HG03064 (cell line): ENCODE measurements around the gene ARHGAP11A.
"Not testable (repeated sequence)": the region's sequence is repeated elsewhere in the genome, so short reads cannot be mapped to it uniquely, and the experiment has no call there.

Source experiments
- ATAC-seq: cut with Tn5 transposase; IDR thresholded peaks from one replicate; pipeline ENCODE4 v1.9.1; 2021; ENCODE audit warnings: low read depth; ENCODE audit not compliant: unreplicated experiment

ARHGAP11A gene

DNA sequence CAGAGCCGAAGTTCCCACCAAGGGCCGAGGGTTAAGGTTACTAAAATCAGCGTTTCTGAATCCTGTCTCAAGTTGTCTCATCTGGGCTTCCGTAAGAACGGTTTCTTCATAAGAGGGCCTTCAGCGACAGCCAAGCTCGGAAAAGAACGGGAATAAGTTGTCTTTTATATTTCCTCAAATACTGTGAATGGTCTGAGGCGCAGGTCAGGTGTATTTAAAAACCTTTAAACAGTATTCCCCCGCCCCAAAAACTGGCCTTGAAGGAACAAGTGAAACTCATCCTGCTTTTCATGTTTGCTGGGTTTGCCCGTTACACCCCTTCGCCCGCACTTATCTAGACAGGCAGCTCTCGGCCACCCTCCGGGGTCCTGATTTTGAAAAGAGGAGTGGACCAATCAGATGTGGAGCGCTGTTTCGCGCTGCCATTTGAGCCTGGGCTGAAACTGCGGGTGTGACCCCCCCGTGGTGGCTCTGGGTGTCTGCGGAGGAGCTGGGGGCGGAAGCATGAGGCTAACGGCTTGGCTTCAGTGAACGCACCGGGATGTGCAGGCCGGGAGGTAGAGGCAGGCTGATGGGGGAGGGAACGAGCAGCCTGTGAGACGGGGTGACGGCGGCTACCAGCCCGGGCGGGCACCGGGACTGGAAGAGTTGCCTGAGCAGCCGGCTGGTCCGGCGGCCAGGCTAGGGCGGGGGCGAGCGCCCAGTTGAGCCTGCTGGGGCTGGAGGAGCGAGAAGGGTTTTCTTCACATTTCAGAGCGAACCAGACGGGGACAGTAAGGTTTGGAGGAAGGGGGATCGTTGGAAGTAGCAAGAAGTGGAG is at the start of gene ARHGAP11A:
TSS of gene ARHGAP11A (plus strand) at position 454 of the 820 bp plus-strand sequence. CDS start 708 bp downstream, outside the sequence.
- peak; percentile 68 for ATAC-seq

DNA sequence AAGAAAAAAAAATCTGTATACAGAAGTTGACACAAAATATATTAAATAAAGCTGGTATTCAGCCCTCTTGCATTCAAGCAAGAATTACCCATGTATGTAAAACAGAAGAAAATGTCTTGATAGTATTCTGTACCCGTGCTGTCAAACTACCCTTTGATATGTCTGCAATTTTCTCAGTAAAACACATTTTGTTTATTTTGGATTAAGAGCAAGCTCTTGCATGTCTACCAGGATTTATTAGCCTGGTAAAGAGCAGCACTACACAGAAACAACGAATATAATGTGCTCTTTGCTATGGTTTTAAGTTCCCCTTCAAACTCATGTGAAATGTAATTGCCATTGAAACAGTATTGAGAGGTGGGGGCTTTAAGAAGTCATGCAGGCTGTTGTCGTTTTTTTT is 46.3 kb upstream of the ARHGAP11A start:
- not testable (repeated sequence) for ATAC-seq

- ATAC-seq = not testable (repeated sequence)
These were observed 36.8 kb upstream of the ARHGAP11A start for GRCh38 chr15:32578482-32578881.

- not testable (repeated sequence) for ATAC-seq
These were observed 29.5 kb upstream of the ARHGAP11A start for GRCh38 chr15:32585844-32586243.

GRCh38 chr15:32593151-32593550 is 22.2 kb upstream of the ARHGAP11A start, which contains the start of gene GOLGA8N:
GOLGA8N (plus strand) TSS chr15:32593456.
- not testable (repeated sequence) for ATAC-seq

GRCh38 chr15:32609518-32609917 is 5.8 kb upstream of the ARHGAP11A start:
- not testable (repeated sequence) for ATAC-seq

DNA sequence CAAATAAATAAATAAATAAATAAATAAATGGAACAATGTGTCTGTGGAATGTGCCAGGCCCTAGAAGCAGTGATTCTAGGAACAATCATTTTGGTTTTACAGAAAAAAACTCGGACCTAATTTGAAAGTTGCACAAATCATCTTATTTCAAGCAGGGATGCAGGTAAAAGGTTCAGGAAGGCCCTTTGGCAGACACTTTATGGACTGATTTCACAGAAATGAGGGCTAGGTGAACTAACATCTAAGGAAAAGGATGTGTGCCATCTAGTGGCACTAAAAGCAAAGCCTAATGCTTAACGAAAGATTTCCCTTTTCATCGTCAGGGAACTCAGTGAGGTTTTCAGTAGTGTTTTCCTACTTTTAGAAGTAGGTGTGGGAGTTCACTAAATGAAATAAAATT is 4.6 kb upstream of the ARHGAP11A start:
- not testable (repeated sequence) for ATAC-seq

DNA sequence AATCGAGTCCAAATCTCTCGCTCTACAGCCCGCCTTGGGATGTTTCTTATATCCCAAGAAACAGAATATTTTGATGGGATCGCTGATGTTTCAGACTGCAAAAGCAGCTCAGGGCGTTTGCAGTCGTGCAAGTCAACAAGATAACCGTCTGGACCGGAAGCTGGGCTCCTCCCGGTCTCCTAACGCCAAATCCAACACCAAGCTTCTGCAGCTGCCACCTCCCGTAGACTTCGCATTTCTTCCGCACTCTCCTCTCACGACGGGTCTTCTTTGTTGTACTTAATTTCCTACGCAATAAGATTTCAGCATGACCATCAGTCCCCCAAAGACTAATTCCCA is 623 bp upstream of the ARHGAP11A start:
- ATAC-seq = peak; percentile 28

DNA sequence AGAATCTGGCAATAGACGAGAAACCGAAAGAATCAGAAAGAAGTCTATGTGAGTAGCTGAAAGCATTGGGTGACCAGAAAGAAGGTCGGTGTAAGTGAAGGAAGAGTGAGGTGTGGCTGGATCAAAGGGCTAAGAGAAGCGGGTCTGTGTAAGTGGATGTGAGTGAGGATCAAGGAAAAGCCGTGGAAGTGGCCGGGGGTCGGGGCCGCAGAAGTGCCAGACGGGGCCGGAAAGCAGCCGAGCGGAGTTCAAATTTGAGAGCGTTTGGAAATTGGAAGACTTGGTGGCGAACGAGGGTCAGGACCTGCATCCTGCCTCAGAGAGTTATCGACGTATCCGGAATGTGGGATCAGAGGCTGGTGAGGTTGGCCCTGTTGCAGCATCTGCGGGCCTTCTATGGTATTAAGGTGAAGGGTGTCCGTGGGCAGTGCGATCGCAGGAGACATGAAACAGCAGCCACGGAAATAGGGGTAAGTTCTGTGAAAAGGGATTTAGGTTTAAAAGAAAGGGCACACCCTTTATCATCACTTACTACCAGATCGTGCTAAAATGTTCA is 645 bp downstream of the ARHGAP11A start:
- peak; percentile 5 for ATAC-seq

DNA sequence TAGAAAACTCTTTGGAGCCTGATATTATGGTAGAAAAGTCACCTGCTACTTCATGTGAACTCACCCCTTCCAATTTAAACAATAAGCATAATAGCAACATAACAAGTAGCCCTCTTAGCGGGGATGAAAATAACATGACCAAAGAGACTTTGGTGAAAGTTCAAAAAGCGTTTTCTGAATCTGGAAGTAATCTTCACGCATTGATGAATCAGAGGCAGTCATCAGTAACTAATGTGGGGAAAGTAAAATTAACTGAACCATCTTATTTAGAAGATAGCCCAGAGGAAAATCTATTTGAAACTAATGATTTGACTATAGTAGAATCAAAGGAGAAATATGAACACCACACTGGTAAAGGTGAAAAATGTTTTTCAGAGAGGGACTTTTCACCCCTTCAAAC is 21.1 kb downstream of the ARHGAP11A start:
- no peak for ATAC-seq

GRCh38 chr15:32636908-32637567 is 21.7 kb downstream of the ARHGAP11A start:
- no peak for ATAC-seq

DNA sequence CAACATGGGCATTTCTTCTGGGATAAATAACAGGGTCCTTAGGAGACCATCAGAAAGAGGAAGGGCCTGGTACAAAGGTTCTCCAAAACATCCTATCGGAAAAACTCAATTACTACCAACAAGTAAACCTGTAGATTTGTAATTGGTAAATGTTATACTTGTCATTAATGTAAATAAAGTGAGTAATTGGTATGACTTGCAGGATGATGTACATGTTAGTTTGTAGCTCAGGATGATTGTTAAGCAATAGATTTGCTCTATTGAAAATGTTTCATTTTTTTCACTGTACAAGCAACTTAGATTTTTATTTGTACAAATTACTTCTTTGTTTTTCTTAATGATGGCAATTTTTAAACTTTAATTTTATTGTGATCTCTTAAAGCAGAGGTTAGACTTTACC is 22.4 kb downstream of the ARHGAP11A start:
- no peak for ATAC-seq

DNA sequence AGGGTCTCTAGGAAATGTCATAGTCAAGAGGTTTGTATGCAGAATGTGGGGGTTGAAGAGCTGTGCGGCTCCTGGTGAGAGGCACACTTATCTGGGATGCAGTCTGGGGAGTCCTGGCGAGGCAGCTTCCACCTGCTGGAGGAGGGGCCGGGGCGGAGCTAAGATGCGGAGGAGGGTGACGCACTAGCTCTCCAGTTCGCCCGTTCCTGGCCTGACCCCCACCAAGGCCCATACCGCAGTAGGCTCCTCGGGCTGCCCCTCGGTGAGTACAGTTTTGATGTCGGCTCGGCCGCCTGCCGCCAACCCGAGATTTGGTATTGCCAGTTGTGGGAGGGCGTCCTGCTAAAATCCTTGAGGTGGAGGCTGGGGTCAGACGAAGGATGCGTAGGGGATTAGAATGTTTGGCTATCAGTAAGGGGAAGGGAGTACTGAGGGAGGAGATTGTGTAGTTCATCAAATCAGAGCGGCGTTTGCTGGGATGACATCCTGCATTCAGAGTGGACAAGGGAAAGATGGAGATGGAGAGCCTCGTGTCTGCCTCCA is 26.3 kb downstream of the ARHGAP11A start, which contains the start of gene SCG5:
TSS of gene SCG5 (plus strand) at position 194 of the 543 bp plus-strand sequence. CDS start 1,883 bp downstream, outside the sequence.
- ATAC-seq = no peak

GRCh38 chr15:32642667-32643435 is 27.5 kb downstream of the ARHGAP11A start:
- ATAC-seq = no peak

- no peak for ATAC-seq
These were observed 28.7 kb downstream of the ARHGAP11A start for GRCh38 chr15:32643907-32644445.

DNA sequence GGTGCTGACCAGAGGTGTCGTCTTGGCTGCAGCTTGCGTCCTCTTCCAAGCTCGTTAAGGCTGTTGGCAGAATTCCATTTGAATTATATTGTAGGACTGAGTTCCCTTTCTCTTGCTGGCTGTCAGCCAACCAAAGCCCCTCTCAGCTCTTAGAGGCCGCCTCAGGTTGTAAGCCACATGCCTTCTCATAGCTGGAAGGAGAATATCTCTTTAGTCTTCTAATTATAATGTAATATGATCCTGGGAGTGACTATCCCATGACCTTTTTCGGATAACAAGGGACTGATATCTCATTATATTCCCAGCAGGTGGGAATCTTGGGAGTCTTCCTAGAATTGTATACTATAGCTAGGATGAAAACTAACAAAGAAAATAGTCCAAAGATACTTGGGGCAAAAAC is 31.0 kb downstream of the ARHGAP11A start:
- no peak for ATAC-seq

- ATAC-seq = no peak
These were observed 34.0 kb downstream of the ARHGAP11A start for GRCh38 chr15:32649342-32649741.

DNA sequence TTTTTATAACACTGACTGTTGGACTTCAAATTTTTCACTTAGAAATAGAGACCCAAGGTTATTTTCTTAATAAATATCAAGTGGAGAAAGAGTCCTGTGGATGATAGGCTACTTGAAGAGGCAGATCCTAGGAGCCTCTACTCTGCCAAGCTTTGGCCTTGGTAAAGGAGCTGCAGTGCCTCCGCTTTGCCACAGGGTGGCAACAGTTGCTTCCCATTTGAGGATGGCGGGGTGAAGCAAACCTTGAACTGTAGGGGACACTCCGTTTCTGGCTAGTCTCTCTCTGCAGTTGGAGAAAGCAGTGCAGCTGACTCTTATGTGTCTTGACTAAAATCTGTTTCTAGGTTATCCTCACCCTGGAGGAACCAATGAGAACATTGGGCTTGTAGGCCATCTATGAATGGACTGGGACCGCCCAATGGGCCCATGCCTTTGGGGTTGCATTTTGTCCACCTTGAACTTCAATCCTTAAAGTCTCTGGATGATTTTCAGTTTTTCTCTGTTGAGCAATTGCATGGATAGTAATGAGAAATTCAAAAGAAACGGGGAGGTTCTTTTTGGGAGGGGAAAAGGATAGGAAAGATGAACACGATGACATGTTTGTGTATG is 36.0 kb downstream of the ARHGAP11A start:
- ATAC-seq = no peak

DNA sequence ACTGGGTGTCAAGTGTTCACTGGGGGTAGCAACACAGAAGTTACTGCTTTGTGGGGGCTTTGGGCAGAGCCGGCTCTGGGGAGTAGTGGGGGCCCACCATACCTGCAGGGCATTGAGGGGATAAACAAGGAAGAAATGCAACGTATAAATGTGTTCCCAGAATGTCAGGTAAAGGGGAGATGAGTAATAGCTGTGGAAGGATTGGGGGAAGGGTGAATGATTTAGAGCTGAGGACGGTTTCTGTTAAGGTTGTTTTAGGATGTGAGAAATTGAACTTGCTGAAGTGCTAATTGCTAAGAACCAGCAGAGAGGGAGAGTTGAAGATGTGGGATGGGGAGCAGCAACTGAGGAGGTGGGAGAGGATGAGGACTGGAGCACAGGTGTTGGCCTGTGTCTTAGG is 36.9 kb downstream of the ARHGAP11A start:
- no peak for ATAC-seq

DNA sequence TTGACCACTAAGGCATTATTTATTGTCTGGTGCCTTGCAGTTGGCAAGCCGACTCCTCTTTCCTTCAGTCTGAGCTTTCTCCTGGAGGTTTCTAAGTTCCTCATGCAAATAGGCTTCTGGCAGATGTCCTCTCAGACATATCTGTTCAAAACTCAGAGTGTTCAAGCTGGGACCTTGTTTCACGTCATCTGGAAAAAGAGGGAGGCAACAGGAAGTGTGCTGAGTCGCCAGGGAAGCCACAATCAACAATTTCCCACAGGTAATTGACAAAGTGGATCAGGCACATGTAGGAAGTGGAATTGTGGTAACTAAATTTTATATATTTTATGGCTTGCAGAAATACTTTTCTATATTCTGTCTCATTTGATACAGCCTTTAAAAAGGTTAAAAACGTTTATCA is 40.8 kb downstream of the ARHGAP11A start:
- no peak for ATAC-seq
